Psoas muscle (tissue), 8 donors: Measurements from ENCODE around the gene GRIP1. TPM values are rescaled to one million over a fixed set of nuclear protein-coding genes. Genes with fewer than 3 reads are reported as not detected.

Experiments
- ATAC-seq, 4 donors: fragments of 200-7000 bp; cut with Tn5 transposase; one replicate each; pipeline ENCODE4 v1.9.1; 2020; ENCODE audit warnings: moderate library complexity in 3 of 4, mild to moderate bottlenecking in 2 of 4
- DNase-seq, 2 donors: peaks; one replicate each; pipeline ENCODE4 v3.0.0-alpha.2; 2020
- H3K27ac ChIP-seq: fragments of 200-600 bp; one replicate; pipeline ENCODE4 v1.8.0; 2022
- H3K27me3 ChIP-seq, 3 donors: fragments of 200-600 bp in 1 of 3; one replicate each; pipeline versions ENCODE4 v1.6.1 to v1.8.0; 2013 to 2022; ENCODE audit warnings: low read length in 2 of 3, mild to moderate bottlenecking in 2 of 3, moderate library complexity in 1 of 3; ENCODE audit not compliant: insufficient read depth in 3 of 3
- H3K36me3 ChIP-seq, 2 donors: fragments of 200-600 bp in 1 of 2; one replicate each; pipeline versions ENCODE4 v1.6.1 to v1.8.0; 2013 to 2022; ENCODE audit warnings: low read depth in 1 of 2, mild to moderate bottlenecking in 1 of 2, moderate library complexity in 1 of 2; ENCODE audit not compliant: insufficient read depth in 1 of 2
- H3K4me1 ChIP-seq: fragments of 200-600 bp; one replicate; pipeline ENCODE4 v1.8.0; 2022
- H3K4me3 ChIP-seq: fragments of 200-600 bp; one replicate; pipeline ENCODE4 v1.8.0; 2022; ENCODE audit warnings: mild to moderate bottlenecking
- H3K9me3 ChIP-seq: fragments of 200-600 bp; one replicate; pipeline ENCODE4 v1.8.0; 2022
- CTCF ChIP-seq: fragments of 200-600 bp; IDR thresholded peaks from one replicate; pipeline ENCODE4 v1.8.0; 2022; ENCODE audit warnings: antibody characterized with exemption
- WGBS, 3 donors: extraction: QIAGEN DNeasy Blood & Tissue Kit; methylation state at CpG; one replicate each; pipeline versions ENCODE4 v1.1.6 to v1.1.7; 2013; 5-methylcytosine and 5-hydroxymethylcytosine counted together
- intact Hi-C, 2 donors: fragments of 100-400 bp; cut with DNase I; formaldehyde crosslinking; loops; one replicate each; pipeline versions ENCODE4 v1.11.0 to v1.14.2; 2022
- polyA plus RNA-seq, 3 donors: library from polyadenylated mRNA; stranded (reverse); fragments of 200-250 nt; gene quantifications; one replicate each; pipeline ENCODE4 v1.2.3, GENCODE V29; 2013
- total RNA-seq, 4 donors: library from RNA; stranded (reverse); fragmentation: NEBNext Ultra II Directional in 2 of 4; extraction: Animal tissue kit (Norgen Biotek cat#: 25700) in 2 of 4; gene quantifications; one replicate each; pipeline versions ENCODE4 v1.2.1 to v1.2.4, GENCODE V29; 2021 to 2023
- donor health status: healthy with polysubstance abuse.
- donor health status: DM: no; HTN: no; CAD: no; lungs with moderate emphysema.
- donor health status: Bipolar disorder and iron deficiency.
- donor health status: healthy.
- donor health status: DM: yes; HTN: yes; CAD: no.
- donor health status: DM: no; HTN: no; CAD: no.
- donor health status: DM: no; HTN: no; CAD: no.
- donor health status: DM: yes; HTN: yes; CAD: no.

The GRIP1 gene
- total and polyA plus RNA-seq, 7 donors: 0.05 to 4.1 (median 1.6) TPM

GRCh38 chr12:66516133-66516532 is 162.7 kb downstream of the GRIP1 start:
- ATAC-seq: no peak
- WGBS, 3 donors: 48 to 53% (median 52%) methylated on average over 2 of the region's 2 CpGs
- H3K9me3 ChIP-seq: no peaks in the 10 kb centered on the region

DNA sequence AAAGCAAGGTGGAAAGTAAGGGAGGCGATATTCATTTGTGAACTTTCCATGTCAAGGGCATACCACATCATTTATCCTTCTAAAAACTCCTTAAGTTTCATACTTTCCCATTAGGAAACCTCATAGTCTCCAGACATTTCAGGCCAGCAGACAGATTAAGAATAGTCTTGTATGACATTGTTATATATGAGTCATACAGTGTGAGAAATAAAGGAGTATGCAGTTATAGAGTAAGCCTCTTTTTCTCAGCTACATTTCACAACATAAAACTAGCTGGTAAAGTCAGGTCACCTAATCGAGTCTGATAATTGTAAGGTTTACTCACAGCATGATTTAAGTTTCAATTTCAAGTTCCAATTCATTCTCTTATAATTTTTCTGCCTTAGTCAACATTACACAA is 164.3 kb downstream of the GRIP1 start:
- H3K36me3 ChIP-seq: no peaks in the 10 kb centered on the region
- H3K27me3 ChIP-seq: no peaks in the 10 kb centered on the region
- intact Hi-C loops: no loop called here
- DNase-seq: no peak
- no peaks in the 10 kb centered on the region for H3K9me3 ChIP-seq
- ATAC-seq: peak in 1 of 4 donors; percentile 38
- no peak for TF ChIP-seq CTCF
- no peak overlapping the region for H3K4me3 ChIP-seq
- WGBS, 3 donors: 48 to 81% (median 65%) methylated on average over 2 of the region's 2 CpGs
- no peaks in the 10 kb centered on the region for H3K4me1 ChIP-seq
- no peak overlapping the region for H3K27ac ChIP-seq

More at GRCh38 chr12:66516133-66516532, 162.7 kb downstream of the GRIP1 start:
- Histone ChIP-seq H3K4me1 (no peaks in the 10 kb centered on the region), H3K27me3 (no peaks in the 10 kb centered on the region), H3K27ac (no peak overlapping the region), H3K4me3 (no peak overlapping the region), H3K36me3 (no peaks in the 10 kb centered on the region)
- intact Hi-C loops: no loop called here
- DNase-seq: no peak
- no peak for TF ChIP-seq CTCF

DNA sequence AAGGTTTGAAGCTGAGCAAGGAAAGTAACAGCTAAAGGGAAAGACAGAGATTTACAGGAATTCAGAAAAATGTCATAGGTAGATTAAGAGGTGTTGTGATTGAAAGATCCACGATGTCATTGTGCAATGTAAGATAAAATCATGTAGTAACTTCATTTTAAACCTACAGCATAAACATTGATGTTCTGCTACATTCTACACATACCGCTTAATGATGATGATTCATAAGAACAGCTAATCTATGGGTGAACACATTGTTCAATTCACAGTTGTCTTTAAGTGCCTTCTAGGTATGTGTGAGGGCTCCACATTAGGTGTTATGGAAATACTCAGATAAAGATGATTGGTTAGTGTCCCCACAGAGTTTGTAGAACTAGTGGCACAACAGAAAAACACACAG is 170.9 kb downstream of the GRIP1 start:
- intact Hi-C loops: no loop called here
- no peak overlapping the region for H3K27ac ChIP-seq
- no peak for TF ChIP-seq CTCF
- no peaks in the 10 kb centered on the region for H3K27me3 ChIP-seq
- H3K4me1 ChIP-seq: no peaks in the 10 kb centered on the region
- ATAC-seq (no peak), DNase-seq (no peak)
- 82 to 86% (median 85%) methylated on average over 2 of the region's 2 CpGs for WGBS, 3 donors
- no peaks in the 10 kb centered on the region for H3K36me3 ChIP-seq
- no peak overlapping the region for H3K4me3 ChIP-seq
- peaks cover 4% of the 10 kb centered on the region for H3K9me3 ChIP-seq

DNA sequence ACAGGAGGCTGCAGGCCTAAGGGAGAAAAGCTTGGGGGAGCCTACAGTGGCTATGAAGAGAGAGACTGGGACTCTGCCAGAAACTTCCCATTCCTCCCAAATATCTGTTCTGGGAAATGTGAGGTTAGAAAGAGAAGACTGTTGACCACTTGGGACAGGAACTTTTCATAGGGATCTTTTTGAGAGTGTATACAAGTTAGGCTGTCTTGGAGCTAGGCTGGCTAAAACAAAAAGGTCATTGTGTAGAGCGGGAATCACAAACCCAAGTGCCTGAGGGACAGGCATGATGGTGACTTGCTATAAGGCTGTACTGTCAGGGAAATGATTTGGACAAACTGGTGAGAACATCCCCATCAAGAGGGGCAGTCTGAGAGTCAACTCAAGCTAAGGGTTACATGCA is 175.1 kb downstream of the GRIP1 start:
- WGBS, 3 donors: 84 to 89% (median 88%) methylated on average over 1 of the region's 1 CpG
- ATAC-seq (no peak), DNase-seq (no peak)
- H3K27ac ChIP-seq: no peak overlapping the region
- H3K9me3 ChIP-seq: peaks cover 4% of the 10 kb centered on the region
- intact Hi-C loops: no loop called here
- H3K27me3 ChIP-seq: no peaks in the 10 kb centered on the region
- no peaks in the 10 kb centered on the region for H3K36me3 ChIP-seq
- no peak for TF ChIP-seq CTCF
- H3K4me3 ChIP-seq: no peak overlapping the region
- H3K4me1 ChIP-seq: no peaks in the 10 kb centered on the region

- ATAC-seq (no peak), DNase-seq (no peak)
- WGBS, 3 donors: 70 to 80% (median 73%) methylated on average over 5 of the region's 5 CpGs
- no peaks in the 10 kb centered on the region for H3K36me3 ChIP-seq
- no peak overlapping the region for H3K4me3 ChIP-seq
- peaks cover 4% of the 10 kb centered on the region for H3K9me3 ChIP-seq
- H3K27me3 ChIP-seq: no peaks in the 10 kb centered on the region
- no peak overlapping the region for H3K27ac ChIP-seq
- H3K4me1 ChIP-seq: no peaks in the 10 kb centered on the region
- intact Hi-C loops: no loop called here
- no peak for TF ChIP-seq CTCF
These were observed 176.0 kb downstream of the GRIP1 start for GRCh38 chr12:66502911-66503310.
